HepG2 (cell line): ENCODE results near the gene TST. TPM values are rescaled to one million over a fixed set of nuclear protein-coding genes. Genes with fewer than 3 reads are reported as not detected.
A peak's percentile ranks its signal among the peaks of the same experiment; 100 is the strongest.

Source experiments
- CREB1 ChIP-seq, 2 experiments: fragments of 450-650 bp in 1 of 2; IDR thresholded peaks; 2 replicates each; pipeline ENCODE4 v1.6.1; 2016 to 2017; ENCODE audit warnings: control low read depth in 1 of 2, mild to moderate bottlenecking in 1 of 2, missing compliant biosample characterization in 1 of 2, missing genetic modification characterization in 1 of 2
- CREM ChIP-seq, 2 experiments: sonication (generic) in 1 of 2; formaldehyde crosslinking in 1 of 2; IDR thresholded peaks; 2 replicates each; pipeline versions ENCODE4 v1.4.0 to v1.6.1; 2016 to 2020; ENCODE audit warnings: antibody characterized with exemption in 1 of 2, mild to moderate bottlenecking in 1 of 2, missing genetic modification reagents in 1 of 2
- DNMT3B ChIP-seq: conservative IDR thresholded peaks from 2 replicates; pipeline ENCODE4 v1.6.1; 2016; ENCODE audit warnings: missing biosample characterization, control low read depth
- ESRRA ChIP-seq: sonication (generic); formaldehyde crosslinking; IDR thresholded peaks from 2 replicates; pipeline ENCODE4 v1.5.1; 2020; ENCODE audit warnings: mild to moderate bottlenecking, low read depth, missing genetic modification reagents
- FOXK2 ChIP-seq: fragments of 450-650 bp; IDR thresholded peaks from 2 replicates; pipeline ENCODE4 v1.6.1; 2016
- HINFP ChIP-seq: sonication (generic); formaldehyde crosslinking; IDR thresholded peaks from 2 replicates; pipeline ENCODE4 v1.4.0; 2020; ENCODE audit warnings: low read depth, mild to moderate bottlenecking, missing genetic modification reagents
- PHB2 ChIP-seq: fragments of 450-650 bp; IDR thresholded peaks from 2 replicates; pipeline ENCODE4 v1.6.1; 2018; ENCODE audit not compliant: partially characterized antibody
- PITX1 ChIP-seq: sonication (generic); formaldehyde crosslinking; IDR thresholded peaks from 2 replicates; pipeline ENCODE4 v1.5.1; 2020; ENCODE audit warnings: mild to moderate bottlenecking, missing genetic modification reagents
- RBAK ChIP-seq: sonication (generic); formaldehyde crosslinking; IDR thresholded peaks from 2 replicates; pipeline ENCODE4 v1.5.1; 2020; ENCODE audit warnings: mild to moderate bottlenecking, missing genetic modification reagents
- RCOR2 ChIP-seq: IDR thresholded peaks from 2 replicates; pipeline ENCODE4 v1.6.1; 2016; ENCODE audit warnings: missing biosample characterization, missing genetic modification reagents
- SMC3 ChIP-seq: IDR thresholded peaks from 2 replicates; pipeline ENCODE4 v1.6.1; 2011; ENCODE audit warnings: low read length, improper control_type of control experiment
- SRF ChIP-seq: IDR thresholded peaks from 2 replicates; pipeline ENCODE4 v1.6.1; 2011; ENCODE audit warnings: mild to moderate bottlenecking, low read depth, low read length, moderate library complexity
- TFAP4 ChIP-seq: sonication (generic); IDR thresholded peaks from 2 replicates; pipeline ENCODE4 v1.6.1; 2016; ENCODE audit warnings: low read depth, borderline replicate concordance
- ZFP62 ChIP-seq: sonication (generic); formaldehyde crosslinking; IDR thresholded peaks from 2 replicates; pipeline ENCODE4 v1.4.0; 2020; ENCODE audit warnings: missing genetic modification reagents
- ZNF24 ChIP-seq: fragments of 450-650 bp; IDR thresholded peaks from 2 replicates; pipeline ENCODE4 v1.6.1; 2017; ENCODE audit warnings: antibody characterized with exemption, mild to moderate bottlenecking
- ZNF280D ChIP-seq: sonication (generic); formaldehyde crosslinking; IDR thresholded peaks from 2 replicates; pipeline ENCODE4 v1.5.1; 2020; ENCODE audit warnings: mild to moderate bottlenecking, missing genetic modification reagents
- ZNF281 ChIP-seq: sonication (generic); formaldehyde crosslinking; IDR thresholded peaks from 2 replicates; pipeline ENCODE4 v1.4.0; 2020; ENCODE audit warnings: missing genetic modification reagents, borderline replicate concordance
- ZNF607 ChIP-seq: sonication (generic); formaldehyde crosslinking; IDR thresholded peaks from 2 replicates; pipeline ENCODE4 v1.5.1; 2020; ENCODE audit warnings: missing genetic modification reagents, mild to moderate bottlenecking, borderline replicate concordance
- ZNF710 ChIP-seq: sonication (generic); formaldehyde crosslinking; IDR thresholded peaks from 2 replicates; pipeline ENCODE4 v1.5.0; 2020; ENCODE audit warnings: mild to moderate bottlenecking, missing genetic modification reagents, borderline replicate concordance
- polyA plus RNA-seq, 8 experiments: library from polyadenylated mRNA; depleted of rRNA in 3 of 8; stranded (reverse) in 7 of 8; unstranded in 1 of 8; fragments of >200 nt; fragmentation: Illumina TruSeq in 4 of 8; extraction: Trizol in 4 of 8; gene quantifications; 2 replicates each; pipeline versions ENCODE4 v1.2.1 to v1.2.3, GENCODE V29; 2011 to 2016; ENCODE audit warnings: low read depth in 4 of 8, missing spikeins in 1 of 8, mixed read lengths in 1 of 8; ENCODE audit not compliant: insufficient read depth in 1 of 8
- total RNA-seq, 5 experiments: library from RNA; depleted of rRNA; stranded (reverse); fragments of >200 nt; fragmentation: Illumina TruSeq; extraction: Trizol; gene quantifications; 2 replicates each; pipeline ENCODE4 v1.2.3, GENCODE V29; 2016; ENCODE audit warnings: low read depth in 1 of 5

The TST gene
- total and polyA plus RNA-seq, 2 of the 13 experiments (the other 11 are each of a cell fraction or from before 2014, with no cell fraction given): 44.6 to 63.6 TPM

- TF ChIP-seq ZNF24 (no peak), ESRRA (CRISPR knock-in tag) (peak; percentile 92), HINFP (CRISPR knock-in tag) (no peak), TFAP4 (peak; percentile 37; the same call in 1 of the 2 replicates), PITX1 (CRISPR knock-in tag) (peak; percentile 71), ZNF280D (CRISPR knock-in tag) (peak; percentile 38; the same call in 1 of the 2 replicates), SMC3 (no peak), CREM (IDR thresholded peaks at IDR 0.05) (peak; percentile 57; the same call in 1 of the 2 replicates), CREM (CRISPR knock-in tag; IDR thresholded peaks at IDR 0.05) (no peak), ZNF281 (peak; percentile 59), CREB1 (IDR thresholded peaks at IDR 0.05) (no peak), CREB1 (CRISPR knock-in tag; IDR thresholded peaks at IDR 0.05) (no peak), ZFP62 (CRISPR knock-in tag) (no peak), PHB2 (no peak), DNMT3B (no peak), RBAK (CRISPR knock-in tag) (no peak), ZNF607 (CRISPR knock-in tag) (no peak), FOXK2 (no peak), SRF (no peak), RCOR2 (CRISPR knock-in tag) (peak; percentile 69; the same call in 1 of the 2 replicates), ZNF710 (CRISPR knock-in tag) (no peak)
Observed at GRCh38 chr22:37033605-37034430, 14.6 kb upstream of the TST start (continued).
